ENCODE measurements around the gene PTBP1.

GRCh38 chr19:848386-848921 lies 51.2 kb downstream of the PTBP1 start:
- TF ChIP-seq POLR2AphosphoS5 (IDR thresholded peaks at IDR 0.05; ENCODE audit: low read depth, low read length) (no peak), POLR2A (IDR thresholded peaks at IDR 0.05; ENCODE audit: low read depth, low read length) (no peak)

All from GM12892 (cell line).